IPS DF 6.9 (cell line): Measurements from ENCODE around the gene PPA2.
"Not testable (repeated sequence)": the region's sequence is repeated elsewhere in the genome, so short reads cannot be mapped to it uniquely, and the experiment has no call there.

Experiments used
- DNase-seq: peaks from one replicate; pipeline ENCODE4 v3.0.0-alpha.2; 2013; ENCODE audit warnings: low read depth, low spot score
- H3K27ac ChIP-seq: one replicate; pipeline ENCODE4 v1.5.1; 2013; ENCODE audit warnings: low read length, control low read depth
- H3K27me3 ChIP-seq: 2 replicates; pipeline ENCODE4 v1.6.1; 2013; ENCODE audit warnings: mild to moderate bottlenecking, low read length; ENCODE audit not compliant: control insufficient read depth, insufficient read depth
- H3K36me3 ChIP-seq: 2 replicates; pipeline ENCODE4 v1.6.1; 2013; ENCODE audit warnings: low read length; ENCODE audit not compliant: control insufficient read depth, insufficient read depth
- H3K4me1 ChIP-seq: 2 replicates; pipeline ENCODE4 v1.6.1; 2013; ENCODE audit warnings: low read length; ENCODE audit not compliant: control insufficient read depth, insufficient read depth
- H3K4me3 ChIP-seq: 2 replicates; pipeline ENCODE4 v1.5.1; 2013; ENCODE audit warnings: mild to moderate bottlenecking, low read length
- H3K9me3 ChIP-seq: 2 replicates; pipeline ENCODE4 v1.6.1; 2013; ENCODE audit warnings: low read length, inconsistent platforms; ENCODE audit not compliant: control insufficient read depth, insufficient read depth
- WGBS: extraction: QIAGEN DNeasy Blood & Tissue Kit; methylation state at CpG from one replicate; pipeline ENCODE4 v1.1.7; 2013; ENCODE audit warnings: mixed read lengths, missing lambda C conversion rate; ENCODE audit not compliant: insufficient read length, insufficient coverage; 5-methylcytosine and 5-hydroxymethylcytosine counted together

The PPA2 gene

DNA sequence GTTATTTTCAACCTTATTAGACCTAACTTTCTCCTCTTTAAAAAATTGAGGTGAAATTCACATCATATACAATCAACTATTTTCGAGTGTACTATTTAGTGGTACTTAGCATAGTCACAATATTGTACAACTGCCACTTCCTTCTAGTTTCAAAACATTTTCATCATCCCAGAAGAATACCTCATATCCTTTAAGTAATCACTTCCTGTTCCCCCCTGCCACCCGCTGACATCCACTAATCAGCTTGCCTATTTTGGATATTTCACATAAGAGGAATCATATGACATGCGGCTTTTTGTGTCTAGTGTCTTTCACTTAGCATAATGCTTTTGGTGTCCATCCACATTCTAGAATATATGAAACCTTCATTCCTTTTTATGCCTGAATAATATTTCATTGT, 10.0 kb upstream of the PPA2 start:
- WGBS, result no CpG with 5 or more reads among the region's 3 CpGs
- H3K9me3 ChIP-seq, result no peaks in the 10 kb centered on the region
- no peaks in the 10 kb centered on the region for H3K27me3 ChIP-seq
- H3K4me1 ChIP-seq, result no peaks in the 10 kb centered on the region
- no peaks in the 10 kb centered on the region for H3K36me3 ChIP-seq
- H3K4me3 ChIP-seq, result no peak overlapping the region
- no peak for DNase-seq
- no peak overlapping the region for H3K27ac ChIP-seq

GRCh38 chr4:105474099-105474518, 247 bp upstream of the PPA2 start:
- DNase-seq, result no peak
- no peak overlapping the region for H3K27ac ChIP-seq
- no peaks in the 10 kb centered on the region for H3K9me3 ChIP-seq

GRCh38 chr4:105472871-105473323, 965 bp downstream of the PPA2 start:
- Histone ChIP-seq H3K27me3 (no peaks in the 10 kb centered on the region), H3K36me3 (no peaks in the 10 kb centered on the region), H3K27ac (no peak overlapping the region), H3K4me3 (peak overlapping the region; percentile 90; the same call in 1 of the 2 replicates), H3K9me3 (no peaks in the 10 kb centered on the region), H3K4me1 (no peaks in the 10 kb centered on the region; the same call in 1 of the 2 replicates)
- no CpG with 5 or more reads among the region's 19 CpGs for WGBS
- DNase-seq, result no peak

More at GRCh38 chr4:105474099-105474518, 247 bp upstream of the PPA2 start:
- no peaks in the 10 kb centered on the region for H3K36me3 ChIP-seq
- WGBS, result no CpG with 5 or more reads among the region's 23 CpGs
- H3K4me3 ChIP-seq, result peak overlapping the region; percentile 90; the same call in 1 of the 2 replicates
- no peaks in the 10 kb centered on the region; the same call in 1 of the 2 replicates for H3K4me1 ChIP-seq
- no peaks in the 10 kb centered on the region for H3K27me3 ChIP-seq

DNA sequence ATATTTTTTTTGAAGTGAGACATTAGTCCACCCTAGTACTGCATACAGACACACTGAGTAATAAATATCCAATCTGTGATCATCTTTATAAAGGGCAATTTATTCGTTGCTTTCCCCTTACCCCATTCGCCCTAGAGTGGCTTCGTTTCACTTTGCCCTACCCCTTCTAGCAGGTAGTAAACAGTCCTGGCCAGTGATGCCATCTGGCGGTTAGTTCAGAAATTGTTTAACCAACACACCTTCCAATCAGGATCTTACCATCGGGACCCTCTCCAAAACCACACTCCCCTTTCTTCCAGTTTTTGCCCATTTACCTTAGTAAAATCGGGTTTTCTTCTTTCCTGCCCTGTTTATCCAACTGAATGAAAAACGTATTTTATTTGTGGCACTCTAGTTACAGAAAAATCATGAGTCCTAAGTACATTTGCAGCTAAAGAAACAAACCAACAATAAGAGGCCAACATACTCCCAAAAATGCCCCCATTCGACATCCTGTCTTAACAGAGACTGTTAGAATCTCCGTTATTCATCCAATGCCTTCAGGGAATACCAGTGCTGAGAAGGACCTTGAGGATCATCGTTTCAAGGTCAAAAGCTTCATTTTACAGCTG, 2.2 kb downstream of the PPA2 start:
- DNase-seq, result peak; percentile 54
- Histone ChIP-seq H3K4me1 (no peaks in the 10 kb centered on the region; the same call in 1 of the 2 replicates), H3K4me3 (no peak overlapping the region), H3K36me3 (0 out of 2 replicates have a peak, but pooled peaks cover under 1% of the 10 kb centered on the region), H3K27me3 (no peaks in the 10 kb centered on the region), H3K27ac (no peak overlapping the region), H3K9me3 (no peaks in the 10 kb centered on the region)
- WGBS, result no CpG with 5 or more reads among the region's 10 CpGs

GRCh38 chr4:105470766-105471165, 3.1 kb downstream of the PPA2 start:
- no peak for DNase-seq
- no peaks in the 10 kb centered on the region for H3K9me3 ChIP-seq
- H3K27ac ChIP-seq, result no peak overlapping the region
- no CpG with 5 or more reads among the region's 6 CpGs for WGBS
- no peaks in the 10 kb centered on the region; the same call in 1 of the 2 replicates for H3K4me1 ChIP-seq
- H3K4me3 ChIP-seq, result no peak overlapping the region
- no peaks in the 10 kb centered on the region for H3K27me3 ChIP-seq
- 0 out of 2 replicates have a peak, but pooled peaks cover 2% of the 10 kb centered on the region for H3K36me3 ChIP-seq

DNA sequence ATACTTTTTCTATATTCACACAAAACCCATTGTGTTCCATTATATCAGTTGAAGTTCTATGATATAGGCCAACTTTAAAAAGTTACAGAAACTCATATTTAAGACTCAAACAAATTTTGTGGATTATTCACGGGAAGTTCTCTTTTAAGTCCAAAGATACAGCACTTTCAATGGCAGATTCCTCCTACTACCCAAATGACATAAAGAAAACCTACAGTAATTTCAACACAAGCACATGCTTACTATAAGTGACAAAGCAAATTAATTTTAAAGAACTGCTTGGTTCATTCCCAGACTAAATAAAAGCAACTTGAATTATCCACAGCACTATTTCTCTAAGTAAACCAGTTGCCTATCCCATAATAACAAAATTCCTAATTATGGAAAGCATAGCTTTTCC, 4.1 kb downstream of the PPA2 start:
- no CpG with 5 or more reads among the region's 1 CpG for WGBS
- no peaks in the 10 kb centered on the region for H3K9me3 ChIP-seq
- no peaks in the 10 kb centered on the region for H3K27me3 ChIP-seq
- H3K36me3 ChIP-seq, result 0 out of 2 replicates have a peak, but pooled peaks cover 2% of the 10 kb centered on the region
- no peak overlapping the region for H3K4me3 ChIP-seq
- H3K27ac ChIP-seq, result no peak overlapping the region
- no peaks in the 10 kb centered on the region; the same call in 1 of the 2 replicates for H3K4me1 ChIP-seq
- DNase-seq, result no peak

DNA sequence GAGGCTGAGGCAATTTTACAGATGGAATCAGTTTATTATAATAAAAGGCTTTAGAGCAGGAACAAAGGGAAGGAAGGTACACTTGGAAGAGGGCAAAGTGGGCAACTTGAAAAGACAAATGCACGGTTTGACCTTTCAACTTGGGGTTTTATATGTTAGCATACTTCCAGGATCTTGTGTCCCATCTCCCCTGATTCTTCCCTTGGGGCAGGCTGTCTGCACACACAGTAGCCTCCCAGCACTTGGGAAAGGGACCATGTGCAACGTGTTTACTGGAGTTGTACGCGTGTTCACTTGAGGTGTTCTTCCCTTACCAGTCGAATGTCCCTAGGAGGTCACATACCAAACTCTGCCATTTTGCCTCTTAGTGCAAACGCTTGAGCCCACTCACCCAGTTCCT, 7.3 kb downstream of the PPA2 start:
- WGBS, result no CpG with 5 or more reads among the region's 6 CpGs
- 0 out of 2 replicates have a peak, but pooled peaks cover 2% of the 10 kb centered on the region for H3K36me3 ChIP-seq
- no peak for DNase-seq
- H3K4me1 ChIP-seq, result no peaks in the 10 kb centered on the region; the same call in 1 of the 2 replicates
- no peaks in the 10 kb centered on the region for H3K9me3 ChIP-seq
- no peak overlapping the region for H3K4me3 ChIP-seq
- no peaks in the 10 kb centered on the region for H3K27me3 ChIP-seq
- H3K27ac ChIP-seq, result no peak overlapping the region

DNA sequence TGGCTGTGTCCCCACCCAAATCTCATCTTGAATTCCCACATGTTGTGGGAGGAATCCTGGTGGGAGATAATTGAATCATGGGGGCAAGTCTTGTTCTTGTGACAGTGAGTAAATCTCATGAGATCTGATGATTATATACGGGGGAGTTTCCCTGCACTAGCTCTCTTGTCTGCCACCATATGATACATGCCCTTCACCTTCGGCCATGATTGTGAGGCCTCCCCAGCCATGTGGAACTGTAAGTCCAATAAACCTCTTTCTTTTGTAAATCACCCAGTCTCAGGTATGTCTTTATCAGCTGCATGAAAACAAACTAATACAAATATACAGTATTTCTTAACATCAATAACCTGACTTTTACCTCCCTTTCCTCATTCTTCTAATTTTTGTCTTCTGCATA, 9.3 kb downstream of the PPA2 start:
- not testable (repeated sequence) for H3K27me3 ChIP-seq, H3K36me3 ChIP-seq, H3K4me3 ChIP-seq, H3K4me1 ChIP-seq, H3K27ac ChIP-seq, H3K9me3 ChIP-seq, DNase-seq
- WGBS, result no CpG with 5 or more reads among the region's 2 CpGs

GRCh38 chr4:105462576-105462975, 11.3 kb downstream of the PPA2 start:
- no peaks in the 10 kb centered on the region for H3K27me3 ChIP-seq
- WGBS, result no CpG with 5 or more reads among the region's 3 CpGs
- no peak overlapping the region for H3K4me3 ChIP-seq

GRCh38 chr4:105461621-105462382, 12.1 kb downstream of the PPA2 start:
- no peaks in the 10 kb centered on the region for H3K9me3 ChIP-seq
- no peak overlapping the region for H3K27ac ChIP-seq
- no CpG with 5 or more reads among the region's 6 CpGs for WGBS
- no peaks in the 10 kb centered on the region for H3K27me3 ChIP-seq
- no peak for DNase-seq
- H3K4me1 ChIP-seq, result no peaks in the 10 kb centered on the region
- H3K4me3 ChIP-seq, result no peak overlapping the region
- H3K36me3 ChIP-seq, result 0 out of 2 replicates have a peak, but pooled peaks cover 2% of the 10 kb centered on the region

More at GRCh38 chr4:105462576-105462975, 11.3 kb downstream of the PPA2 start:
- Histone ChIP-seq H3K9me3 (no peaks in the 10 kb centered on the region), H3K4me1 (no peaks in the 10 kb centered on the region), H3K27ac (no peak overlapping the region), H3K36me3 (0 out of 2 replicates have a peak, but pooled peaks cover 2% of the 10 kb centered on the region)
- DNase-seq, result no peak
